ENCODE measurements around the gene IL18.
"Not testable (repeated sequence)": the region's sequence is repeated elsewhere in the genome, so short reads cannot be mapped to it uniquely, and the experiment has no call there.

Gene IL18

DNA sequence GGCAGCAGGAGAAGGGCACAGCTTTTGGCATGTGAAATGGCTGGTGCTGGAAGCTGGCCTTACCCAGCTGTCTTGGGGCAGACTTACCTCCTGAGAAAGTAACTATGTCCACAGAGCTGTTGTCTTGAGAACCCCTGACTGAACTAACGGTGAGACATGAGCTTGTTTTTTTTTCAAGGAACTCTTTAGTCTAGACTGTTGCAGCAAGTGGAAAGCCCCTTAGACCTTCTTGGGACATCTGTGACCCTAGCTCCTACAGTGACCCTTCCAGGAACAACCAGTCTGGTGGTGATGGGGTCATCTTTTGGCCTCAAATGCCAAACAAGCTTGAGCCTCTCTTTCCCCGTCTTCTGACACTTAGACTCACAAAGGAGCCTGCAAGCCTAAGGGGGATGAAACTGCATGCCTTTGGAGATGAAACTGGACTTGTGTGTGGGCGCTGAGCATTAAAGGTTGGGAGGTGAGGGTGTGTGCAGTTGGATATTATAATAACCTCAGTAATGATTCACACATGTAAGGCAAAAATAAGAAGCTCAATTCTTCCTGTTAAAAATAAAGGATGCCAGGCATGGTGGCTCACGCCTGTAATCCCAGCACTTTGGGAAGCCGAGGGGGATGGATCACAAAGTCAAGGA is 41.8 kb downstream of the IL18 start:
- in situ Hi-C loops (cut with HindIII; ENCODE audit: low sequenced_read_pairs), result no loop called here

DNA sequence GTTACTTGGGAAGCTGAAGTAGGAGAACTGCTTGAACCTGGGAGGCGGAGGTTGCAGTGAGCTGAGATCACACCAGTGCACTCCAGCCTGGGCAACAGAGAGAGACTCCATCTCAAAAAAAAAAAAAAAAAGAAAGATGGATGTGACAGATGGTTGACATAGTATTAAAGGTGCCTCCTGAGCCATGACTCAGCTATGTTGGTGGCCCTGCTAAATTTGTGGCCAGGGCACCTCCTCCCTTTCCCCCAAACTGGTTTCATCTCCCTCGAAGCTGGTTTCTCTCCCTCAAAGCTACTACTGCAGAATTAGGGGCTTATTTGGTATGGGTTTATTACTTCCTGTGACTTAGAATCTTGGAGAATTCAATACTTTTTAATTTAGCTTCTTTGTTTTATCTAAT is 45.7 kb downstream of the IL18 start:
- in situ Hi-C loops (cut with HindIII; ENCODE audit: low sequenced_read_pairs), result no loop called here

DNA sequence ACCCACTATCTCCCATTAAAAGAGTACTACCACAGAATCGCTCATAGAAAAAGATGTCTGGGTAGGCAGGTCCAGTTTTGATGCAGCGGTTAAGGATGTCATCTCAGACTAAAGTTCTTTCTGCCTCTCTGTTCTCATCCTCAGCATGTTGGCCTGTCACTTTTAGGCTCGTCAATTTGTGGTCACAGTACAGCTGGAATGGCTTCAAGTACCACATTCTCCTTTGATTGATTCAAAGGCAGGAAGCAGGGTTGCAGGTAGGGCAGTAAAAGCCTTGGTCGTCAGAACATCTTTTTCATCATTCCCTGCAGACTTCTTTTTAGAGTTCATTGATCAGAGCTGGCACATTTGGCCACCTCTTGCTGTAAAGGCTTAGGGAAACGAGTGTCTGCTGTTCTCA is 48.5 kb downstream of the IL18 start:
- in situ Hi-C loops (cut with HindIII; ENCODE audit: low sequenced_read_pairs), result no loop called here

DNA sequence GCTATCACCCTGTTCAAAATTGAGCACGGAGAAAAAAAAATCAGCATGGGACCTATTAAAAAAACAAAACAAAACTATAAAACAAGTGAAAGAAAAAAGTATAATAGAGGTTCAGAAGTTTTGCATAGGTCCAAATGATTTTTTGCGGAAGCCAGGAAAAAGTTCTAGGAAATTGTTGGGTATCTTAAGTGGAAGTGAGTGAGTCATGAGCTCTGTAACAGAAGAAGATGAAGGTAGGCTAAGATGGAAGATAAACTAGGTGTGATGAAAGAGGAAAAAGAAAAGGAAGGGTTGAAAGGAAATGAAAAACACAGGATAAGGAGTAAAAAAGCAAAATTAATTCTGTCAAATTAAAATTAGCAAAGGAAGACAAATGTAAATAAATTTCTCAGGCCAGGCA is 49.4 kb downstream of the IL18 start:
- in situ Hi-C loops (cut with HindIII; ENCODE audit: low sequenced_read_pairs), result no loop called here

DNA sequence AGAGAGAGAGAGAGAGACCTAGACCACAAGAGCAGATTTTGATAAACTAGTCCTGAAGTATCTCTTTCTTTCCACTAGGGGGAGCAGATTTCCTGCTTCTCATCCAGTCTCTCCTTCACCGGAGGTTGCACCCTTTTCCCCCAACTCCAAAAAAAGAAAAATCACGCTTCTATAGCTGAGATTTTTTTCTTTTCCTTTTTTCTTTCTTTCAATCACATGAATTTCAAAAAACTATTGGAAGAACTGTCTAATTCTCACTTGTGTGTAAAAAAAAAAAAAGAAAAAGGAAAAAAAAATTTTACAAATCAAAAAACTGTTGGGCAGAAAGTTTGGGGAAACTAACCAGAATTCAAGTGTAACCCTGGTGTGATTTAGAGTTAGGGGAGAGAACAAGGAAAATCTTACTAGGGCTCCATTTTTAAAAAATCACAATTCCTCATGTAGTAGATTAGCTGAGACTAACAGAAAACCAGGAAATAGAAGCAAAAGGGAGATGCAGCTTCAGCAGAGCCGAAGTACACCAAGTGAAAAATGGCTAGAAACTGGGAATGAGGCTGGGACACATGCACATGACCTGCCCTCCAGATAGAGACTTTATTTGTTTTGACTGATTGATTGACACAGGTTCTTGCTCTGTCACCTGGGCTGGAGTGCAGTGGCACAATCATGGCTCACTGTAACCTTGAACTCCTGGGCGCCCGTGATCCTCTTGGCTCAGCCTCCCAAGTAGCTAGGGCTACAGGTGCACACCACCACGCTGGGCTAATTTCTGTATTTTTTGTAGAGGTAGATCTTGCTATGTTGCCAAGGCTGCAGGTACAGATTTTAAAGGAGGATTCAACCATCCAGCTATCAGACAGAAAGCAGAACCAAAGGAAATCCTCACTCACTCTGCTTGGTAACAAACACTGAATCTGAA is 50.1 kb downstream of the IL18 start:
- in situ Hi-C loops (cut with HindIII; ENCODE audit: low sequenced_read_pairs), result no loop called here

DNA sequence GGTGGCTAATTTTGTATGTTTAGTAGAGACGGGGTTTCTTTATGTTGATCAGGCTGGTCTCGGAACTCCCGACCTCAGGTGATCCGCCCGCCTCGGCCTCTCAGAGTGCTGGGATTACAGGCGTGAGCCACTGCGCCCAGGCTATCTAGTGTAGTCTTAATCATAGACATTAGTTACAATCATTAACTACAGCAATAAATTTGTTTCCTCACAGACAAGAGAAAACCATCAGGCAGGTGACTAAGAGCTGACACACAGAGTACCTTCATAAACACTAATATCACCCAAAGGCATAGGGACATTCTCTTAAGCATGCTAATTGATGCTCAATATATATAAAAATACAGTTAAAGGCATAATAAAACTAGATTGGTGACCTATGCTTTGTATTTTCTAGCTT is 57.8 kb downstream of the IL18 start:
- in situ Hi-C loops (cut with HindIII; ENCODE audit: low sequenced_read_pairs), result no loop called here

DNA sequence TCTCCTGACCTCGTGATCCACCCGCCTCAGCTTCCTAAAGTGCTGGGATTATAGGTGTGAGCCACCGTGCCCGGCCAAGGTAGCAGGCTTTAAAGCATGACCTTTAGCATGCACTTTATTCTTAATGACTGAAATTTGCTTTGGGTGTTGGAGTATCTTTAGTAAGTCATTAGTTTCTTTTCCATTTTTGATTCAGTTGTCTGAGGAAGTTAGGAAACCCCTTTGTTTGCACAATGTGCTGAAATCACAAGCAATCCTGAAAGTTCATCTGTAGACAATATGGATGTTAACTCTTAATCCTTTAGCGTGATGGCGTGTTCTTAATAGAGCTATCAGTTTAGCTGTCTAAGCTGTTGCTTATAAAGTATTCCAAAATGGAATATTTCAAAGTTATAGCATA is 60.4 kb downstream of the IL18 start:
- in situ Hi-C loops (cut with HindIII; ENCODE audit: low sequenced_read_pairs), result no loop called here

DNA sequence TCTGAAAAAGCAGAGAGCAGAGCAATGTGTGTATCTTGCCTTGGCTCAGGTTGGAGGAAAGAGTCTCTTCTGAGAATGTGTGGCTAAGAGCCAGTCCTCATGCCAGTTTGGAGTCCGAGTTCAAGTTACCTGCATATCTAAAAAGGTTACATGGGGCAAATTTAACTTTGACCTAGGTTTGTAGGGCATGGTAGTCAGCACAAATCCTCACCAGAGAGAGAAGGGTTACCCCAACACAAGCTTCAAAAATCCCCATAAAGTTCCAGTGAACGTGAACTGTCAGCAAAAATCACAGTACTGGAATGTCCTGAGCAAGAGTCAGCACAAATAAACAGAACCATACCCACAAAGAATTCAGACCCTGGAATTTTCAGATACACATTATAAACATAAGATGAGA is 63.4 kb downstream of the IL18 start:
- in situ Hi-C loops (cut with HindIII; ENCODE audit: low sequenced_read_pairs), result no loop called here

DNA sequence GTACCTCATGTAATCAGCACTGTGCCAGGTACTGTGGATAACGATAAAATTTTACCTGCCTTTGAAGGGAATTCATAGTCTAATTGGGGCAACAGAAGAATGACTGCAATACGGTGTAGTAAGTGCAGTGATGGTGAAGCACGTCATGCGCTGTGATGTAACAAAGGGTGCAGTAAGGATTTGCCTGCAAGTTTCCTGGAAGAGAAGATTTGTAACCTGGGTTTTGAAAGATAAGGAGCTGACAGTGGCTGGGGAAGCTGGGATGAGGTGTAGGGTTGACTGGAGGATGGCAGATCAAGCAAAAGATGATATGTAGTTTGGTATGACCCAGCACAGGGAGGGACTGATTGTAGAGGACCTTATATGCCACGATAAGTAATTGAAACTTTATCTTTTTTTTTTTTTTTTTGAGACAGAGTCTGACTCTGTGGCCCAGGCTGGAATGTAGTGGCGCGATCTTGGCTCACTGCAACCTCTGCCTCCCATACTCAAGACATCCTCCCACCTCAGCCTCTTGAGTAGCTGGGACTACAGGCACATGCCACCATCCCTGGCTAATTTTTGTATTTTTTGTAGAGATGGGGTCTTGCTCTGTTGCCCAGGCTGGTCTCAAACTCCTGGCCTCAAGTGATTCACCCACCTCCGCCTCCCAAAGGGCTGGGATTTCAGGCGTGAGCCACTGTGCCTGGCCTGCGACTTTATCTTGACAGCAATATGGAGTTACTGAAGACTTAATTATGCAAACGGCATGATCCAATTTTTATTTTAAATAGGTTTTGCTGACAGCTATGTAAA is 66.0 kb downstream of the IL18 start:
- in situ Hi-C loops (cut with HindIII; ENCODE audit: low sequenced_read_pairs), result no loop called here

DNA sequence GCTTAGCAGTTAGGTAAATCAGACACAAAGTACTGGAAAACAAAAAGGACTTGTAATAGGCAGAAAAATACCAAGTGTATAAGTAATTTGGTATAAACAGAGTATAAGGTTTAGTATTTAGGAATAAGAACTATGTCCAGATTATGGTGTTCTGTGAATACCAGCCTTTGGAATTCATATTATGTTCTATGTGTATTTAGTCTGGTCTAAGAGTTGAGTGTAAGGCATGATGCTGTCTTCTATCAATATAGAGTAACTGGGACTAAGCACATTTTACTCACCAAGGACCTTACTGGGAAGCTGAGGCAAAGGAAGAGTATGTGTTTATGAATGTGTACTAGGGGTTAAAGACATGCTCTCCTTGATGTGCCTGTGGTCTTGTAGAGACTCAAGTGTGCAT is 67.7 kb downstream of the IL18 start:
- in situ Hi-C loops (cut with HindIII; ENCODE audit: low sequenced_read_pairs), result no loop called here

DNA sequence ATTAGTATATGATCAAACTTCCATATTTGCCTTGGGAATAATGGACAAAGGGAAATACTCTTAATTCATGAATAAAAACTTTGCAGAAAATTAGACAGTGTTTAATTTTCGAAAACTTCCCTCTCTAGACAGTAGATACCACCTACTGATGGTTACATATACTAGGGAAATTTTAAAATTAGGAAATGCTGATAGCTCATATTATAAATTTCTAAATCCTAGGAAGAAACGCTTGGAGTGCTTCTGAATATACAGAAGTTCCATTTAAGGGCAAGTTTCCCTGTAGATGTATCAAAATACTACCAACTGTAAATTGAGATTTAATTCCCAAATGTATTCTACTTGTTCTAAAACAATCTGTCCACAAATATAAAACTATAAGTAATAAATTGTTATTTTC is 68.6 kb downstream of the IL18 start:
- in situ Hi-C loops (cut with HindIII; ENCODE audit: low sequenced_read_pairs), result not testable (repeated sequence)

Measured in DLD1 (cell line).